PFSK-1 (cell line): ENCODE measurements around the gene WDR35.

Experiments
- POLR2AphosphoS5 ChIP-seq: IDR thresholded peaks from 2 replicates; pipeline ENCODE4 v1.6.1; 2012; ENCODE audit warnings: low read depth, mild to moderate bottlenecking, control low read depth, low read length, moderate library complexity
- SIN3A ChIP-seq: IDR thresholded peaks from 2 replicates; pipeline ENCODE4 v1.6.1; 2012; ENCODE audit warnings: mild to moderate bottlenecking, low read length, moderate library complexity, borderline replicate concordance; ENCODE audit not compliant: insufficient read depth
- TAF1 ChIP-seq: IDR thresholded peaks from 2 replicates; pipeline ENCODE4 v1.6.1; 2012; ENCODE audit warnings: low read length, control low read depth, borderline replicate concordance; ENCODE audit not compliant: insufficient read depth
- TF ChIP-seq, protein P1 (sequence below), 2 experiments: IDR thresholded peaks; 2 replicates each; pipeline versions ENCODE4 v1.6.1 to v1.8.0; 2011 to 2012; ENCODE audit warnings: low read depth in 2 of 2, low read length in 2 of 2, control low read depth in 1 of 2, inconsistent platforms in 1 of 2, mild to moderate bottlenecking in 1 of 2, moderate library complexity in 1 of 2; ENCODE audit not compliant: insufficient read depth in 1 of 2

DNA sequence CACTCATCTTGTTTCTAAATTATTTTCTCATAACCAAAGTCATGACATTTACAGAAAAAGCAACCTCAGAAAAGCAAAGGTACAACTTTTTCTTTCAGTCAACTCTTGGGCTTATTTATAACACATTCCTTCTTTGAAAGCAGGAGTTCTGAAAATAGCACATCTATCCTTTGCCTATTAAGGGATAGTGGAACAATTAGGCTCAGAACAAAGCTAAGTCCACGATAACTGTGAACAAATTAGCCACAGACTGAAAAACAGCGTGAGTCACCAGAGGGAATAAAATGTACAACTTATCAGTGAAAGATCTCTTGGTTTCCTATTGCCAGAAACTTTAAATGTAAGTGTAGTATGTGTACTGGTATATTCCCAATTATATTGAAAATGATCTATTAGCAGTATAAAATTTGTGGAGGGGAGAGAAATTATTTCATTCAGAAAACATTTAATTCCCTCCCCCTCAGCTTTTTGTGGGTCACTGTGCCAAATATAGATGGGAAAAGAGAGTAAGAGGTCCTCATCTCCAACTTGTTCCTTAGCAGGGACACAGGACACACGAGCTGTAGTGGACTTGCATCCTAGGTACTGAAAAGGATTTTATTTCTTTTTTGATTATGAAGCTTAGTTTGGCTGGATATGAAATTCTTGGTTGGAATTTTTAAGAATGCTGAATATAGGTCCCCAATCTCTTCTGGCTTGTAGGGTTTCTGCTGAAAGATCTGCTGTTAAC lies 38.0 kb upstream of the WDR35 start:
- TF ChIP-seq POLR2AphosphoS5 (no peak), TAF1 (no peak), SIN3A (no peak)
- TF ChIP-seq, protein P1, sequence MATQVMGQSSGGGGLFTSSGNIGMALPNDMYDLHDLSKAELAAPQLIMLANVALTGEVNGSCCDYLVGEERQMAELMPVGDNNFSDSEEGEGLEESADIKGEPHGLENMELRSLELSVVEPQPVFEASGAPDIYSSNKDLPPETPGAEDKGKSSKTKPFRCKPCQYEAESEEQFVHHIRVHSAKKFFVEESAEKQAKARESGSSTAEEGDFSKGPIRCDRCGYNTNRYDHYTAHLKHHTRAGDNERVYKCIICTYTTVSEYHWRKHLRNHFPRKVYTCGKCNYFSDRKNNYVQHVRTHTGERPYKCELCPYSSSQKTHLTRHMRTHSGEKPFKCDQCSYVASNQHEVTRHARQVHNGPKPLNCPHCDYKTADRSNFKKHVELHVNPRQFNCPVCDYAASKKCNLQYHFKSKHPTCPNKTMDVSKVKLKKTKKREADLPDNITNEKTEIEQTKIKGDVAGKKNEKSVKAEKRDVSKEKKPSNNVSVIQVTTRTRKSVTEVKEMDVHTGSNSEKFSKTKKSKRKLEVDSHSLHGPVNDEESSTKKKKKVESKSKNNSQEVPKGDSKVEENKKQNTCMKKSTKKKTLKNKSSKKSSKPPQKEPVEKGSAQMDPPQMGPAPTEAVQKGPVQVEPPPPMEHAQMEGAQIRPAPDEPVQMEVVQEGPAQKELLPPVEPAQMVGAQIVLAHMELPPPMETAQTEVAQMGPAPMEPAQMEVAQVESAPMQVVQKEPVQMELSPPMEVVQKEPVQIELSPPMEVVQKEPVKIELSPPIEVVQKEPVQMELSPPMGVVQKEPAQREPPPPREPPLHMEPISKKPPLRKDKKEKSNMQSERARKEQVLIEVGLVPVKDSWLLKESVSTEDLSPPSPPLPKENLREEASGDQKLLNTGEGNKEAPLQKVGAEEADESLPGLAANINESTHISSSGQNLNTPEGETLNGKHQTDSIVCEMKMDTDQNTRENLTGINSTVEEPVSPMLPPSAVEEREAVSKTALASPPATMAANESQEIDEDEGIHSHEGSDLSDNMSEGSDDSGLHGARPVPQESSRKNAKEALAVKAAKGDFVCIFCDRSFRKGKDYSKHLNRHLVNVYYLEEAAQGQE (IDR thresholded peaks at IDR 0.05; ENCODE audit: insufficient read depth in 1 of 2, low read depth in 2 of 2, low read length in 2 of 2), result no peak
